ENCODE results near the gene NKAIN2.

DNA sequence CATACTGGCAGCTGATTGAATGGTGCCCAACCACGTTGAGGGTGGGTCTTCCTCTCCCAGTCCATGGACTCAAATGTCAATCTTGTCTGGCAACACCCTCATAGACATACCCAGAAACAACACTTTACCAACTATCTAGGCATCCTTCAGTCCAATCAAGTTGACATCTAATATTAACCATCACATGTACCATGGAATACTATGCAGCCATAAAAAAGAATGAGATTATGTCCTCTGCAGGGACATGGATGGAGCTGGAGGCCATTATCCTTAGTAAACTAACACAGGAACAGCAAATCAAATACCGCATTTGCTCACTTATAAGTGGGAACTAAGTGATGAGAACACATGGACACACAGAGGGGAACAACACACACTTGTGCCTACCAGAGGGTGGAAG, 951.7 kb downstream of the NKAIN2 start:
- TF ChIP-seq, protein P1, sequence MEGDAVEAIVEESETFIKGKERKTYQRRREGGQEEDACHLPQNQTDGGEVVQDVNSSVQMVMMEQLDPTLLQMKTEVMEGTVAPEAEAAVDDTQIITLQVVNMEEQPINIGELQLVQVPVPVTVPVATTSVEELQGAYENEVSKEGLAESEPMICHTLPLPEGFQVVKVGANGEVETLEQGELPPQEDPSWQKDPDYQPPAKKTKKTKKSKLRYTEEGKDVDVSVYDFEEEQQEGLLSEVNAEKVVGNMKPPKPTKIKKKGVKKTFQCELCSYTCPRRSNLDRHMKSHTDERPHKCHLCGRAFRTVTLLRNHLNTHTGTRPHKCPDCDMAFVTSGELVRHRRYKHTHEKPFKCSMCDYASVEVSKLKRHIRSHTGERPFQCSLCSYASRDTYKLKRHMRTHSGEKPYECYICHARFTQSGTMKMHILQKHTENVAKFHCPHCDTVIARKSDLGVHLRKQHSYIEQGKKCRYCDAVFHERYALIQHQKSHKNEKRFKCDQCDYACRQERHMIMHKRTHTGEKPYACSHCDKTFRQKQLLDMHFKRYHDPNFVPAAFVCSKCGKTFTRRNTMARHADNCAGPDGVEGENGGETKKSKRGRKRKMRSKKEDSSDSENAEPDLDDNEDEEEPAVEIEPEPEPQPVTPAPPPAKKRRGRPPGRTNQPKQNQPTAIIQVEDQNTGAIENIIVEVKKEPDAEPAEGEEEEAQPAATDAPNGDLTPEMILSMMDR (IDR thresholded peaks at IDR 0.05), result no peak
- TF ChIP-seq POLR2A (IDR thresholded peaks at IDR 0.05), result no peak

Measured in sigmoid colon (tissue), 3 donors.